ENCODE data around the gene TTLL11.
A peak's percentile ranks its signal among the peaks of the same experiment; 100 is the strongest.

DNA sequence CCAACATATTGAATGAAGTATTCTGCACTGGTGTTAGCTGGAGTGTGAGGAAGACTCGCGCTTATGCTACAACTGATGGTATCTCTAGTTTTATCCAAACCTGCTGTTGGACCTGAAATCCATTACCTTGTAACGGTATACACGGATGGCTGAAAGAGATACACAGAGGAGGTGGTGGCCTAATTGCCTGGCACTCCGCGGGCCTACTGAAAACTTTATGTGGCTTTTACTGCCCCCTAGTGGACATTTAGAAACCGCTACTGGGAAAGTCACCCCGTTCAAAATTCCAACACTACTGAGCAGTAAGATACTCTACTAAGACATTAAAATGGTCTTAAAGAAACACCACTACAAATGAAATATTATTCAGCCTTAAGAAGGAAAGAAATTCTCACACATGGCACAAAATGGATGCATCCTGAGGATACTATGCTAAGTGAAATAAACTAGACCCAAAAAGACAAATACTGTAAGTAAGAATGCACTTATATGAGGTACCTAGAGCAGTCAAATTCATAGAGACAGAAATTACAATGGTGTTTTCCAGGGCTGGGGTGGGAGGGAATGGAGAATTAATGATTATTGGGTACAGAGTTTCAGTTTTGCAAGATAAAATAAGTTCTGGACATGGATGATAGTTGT is 100.4 kb downstream of the TTLL11 start:
- TF ChIP-seq, protein P1, sequence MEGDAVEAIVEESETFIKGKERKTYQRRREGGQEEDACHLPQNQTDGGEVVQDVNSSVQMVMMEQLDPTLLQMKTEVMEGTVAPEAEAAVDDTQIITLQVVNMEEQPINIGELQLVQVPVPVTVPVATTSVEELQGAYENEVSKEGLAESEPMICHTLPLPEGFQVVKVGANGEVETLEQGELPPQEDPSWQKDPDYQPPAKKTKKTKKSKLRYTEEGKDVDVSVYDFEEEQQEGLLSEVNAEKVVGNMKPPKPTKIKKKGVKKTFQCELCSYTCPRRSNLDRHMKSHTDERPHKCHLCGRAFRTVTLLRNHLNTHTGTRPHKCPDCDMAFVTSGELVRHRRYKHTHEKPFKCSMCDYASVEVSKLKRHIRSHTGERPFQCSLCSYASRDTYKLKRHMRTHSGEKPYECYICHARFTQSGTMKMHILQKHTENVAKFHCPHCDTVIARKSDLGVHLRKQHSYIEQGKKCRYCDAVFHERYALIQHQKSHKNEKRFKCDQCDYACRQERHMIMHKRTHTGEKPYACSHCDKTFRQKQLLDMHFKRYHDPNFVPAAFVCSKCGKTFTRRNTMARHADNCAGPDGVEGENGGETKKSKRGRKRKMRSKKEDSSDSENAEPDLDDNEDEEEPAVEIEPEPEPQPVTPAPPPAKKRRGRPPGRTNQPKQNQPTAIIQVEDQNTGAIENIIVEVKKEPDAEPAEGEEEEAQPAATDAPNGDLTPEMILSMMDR (conservative IDR thresholded peaks at IDR 0.05), result peak; percentile 88
- TF ChIP-seq EZH2 (IDR thresholded peaks at IDR 0.05; ENCODE audit: low read depth), result no peak

Measured in PC-9 (cell line).